Measurements from ENCODE around the gene ABTB1.
A peak's percentile ranks its signal among the peaks of the same experiment; 100 is the strongest.
"Not testable (repeated sequence)": the region's sequence is repeated elsewhere in the genome, so short reads cannot be mapped to it uniquely, and the experiment has no call there.

Gene ABTB1

GRCh38 chr3:127647845-127648204 lies 24.9 kb upstream of the ABTB1 start:
- DNase-seq = no peak

- no peak for DNase-seq
Observed at GRCh38 chr3:127650236-127650635, 22.5 kb upstream of the ABTB1 start.

GRCh38 chr3:127651516-127652172 lies 21.1 kb upstream of the ABTB1 start:
- no peak for DNase-seq

GRCh38 chr3:127652246-127652995 lies 20.3 kb upstream of the ABTB1 start:
- peak in 24 of 56 donors; percentile 7 to 76 (median 24) for DNase-seq

GRCh38 chr3:127654374-127654773 lies 18.4 kb upstream of the ABTB1 start:
- no peak for DNase-seq

- DNase-seq = not testable (repeated sequence)
Observed at GRCh38 chr3:127654993-127655392, 17.8 kb upstream of the ABTB1 start.

GRCh38 chr3:127655641-127656040 lies 17.1 kb upstream of the ABTB1 start:
- no peak for DNase-seq

- DNase-seq = no peak
Observed at GRCh38 chr3:127656906-127657305, 15.8 kb upstream of the ABTB1 start.

- DNase-seq = no peak
Observed at GRCh38 chr3:127658234-127658633, 14.5 kb upstream of the ABTB1 start.

- no peak for DNase-seq
Observed at GRCh38 chr3:127660621-127661251, 12.0 kb upstream of the ABTB1 start.

GRCh38 chr3:127661600-127661999 lies 11.2 kb upstream of the ABTB1 start:
- no peak for DNase-seq

GRCh38 chr3:127662001-127662469 lies 10.7 kb upstream of the ABTB1 start:
- no peak for DNase-seq

GRCh38 chr3:127663151-127663550 lies 9.6 kb upstream of the ABTB1 start:
- no peak for DNase-seq

GRCh38 chr3:127665165-127665564 lies 7.6 kb upstream of the ABTB1 start:
- DNase-seq = no peak

GRCh38 chr3:127665586-127665985 lies 7.2 kb upstream of the ABTB1 start:
- no peak for DNase-seq

GRCh38 chr3:127666676-127667075 lies 6.1 kb upstream of the ABTB1 start:
- no peak for DNase-seq

GRCh38 chr3:127667119-127667681 lies 5.6 kb upstream of the ABTB1 start:
- peak in 29 of 56 donors; percentile 10 to 76 (median 39) for DNase-seq

- DNase-seq = no peak
Observed at GRCh38 chr3:127668906-127669305, 3.8 kb upstream of the ABTB1 start.

- DNase-seq = no peak
Observed at GRCh38 chr3:127669541-127670228, 3.1 kb upstream of the ABTB1 start.

- DNase-seq = no peak
Observed at GRCh38 chr3:127670229-127670559, 2.6 kb upstream of the ABTB1 start.

GRCh38 chr3:127670761-127671522 lies 1.8 kb upstream of the ABTB1 start:
- DNase-seq = no peak

Data from nucleus accumbens (tissue), 56 donors.